Gastrocnemius medialis (tissue), 4 donors: Measurements from ENCODE around the gene GABRE. TPM values are rescaled to one million over a fixed set of nuclear protein-coding genes. Genes with fewer than 3 reads are reported as not detected.

Source experiments
- ATAC-seq, 2 donors: fragments of 150-250 bp; one replicate each; pipeline ENCODE4 v1.9.1; 2016
- DNase-seq, 2 donors: peaks; one replicate each; pipeline ENCODE4 v3.0.0-alpha.2; 2019
- H3K27ac ChIP-seq, 4 donors: fragments of 200-600 bp; sonication (generic); 1 replicate in 1 of 4; 2 replicates in 3 of 4; pipeline ENCODE4 v1.5.1; 2016 to 2018; ENCODE audit warnings: mild to moderate bottlenecking in 2 of 4, moderate library complexity in 1 of 4
- H3K27me3 ChIP-seq, 3 donors: fragments of 200-600 bp; sonication (generic) in 2 of 3; 1 replicate in 1 of 3; 2 replicates in 2 of 3; pipeline versions ENCODE4 v1.5.1 to v1.6.0; 2016 to 2019; ENCODE audit warnings: mild to moderate bottlenecking in 1 of 3, moderate library complexity in 1 of 3
- H3K36me3 ChIP-seq, 2 donors: fragments of 200-600 bp; sonication (generic) in 1 of 2; one replicate each; pipeline ENCODE4 v1.5.1; 2017 to 2018
- H3K4me1 ChIP-seq, 2 donors: fragments of 200-600 bp; sonication (generic) in 1 of 2; one replicate each; pipeline ENCODE4 v1.5.1; 2016 to 2017; ENCODE audit warnings: mild to moderate bottlenecking in 2 of 2
- H3K4me3 ChIP-seq, 4 donors: fragments of 200-600 bp; sonication (generic) in 3 of 4; 1 replicate in 1 of 4; 2 replicates in 3 of 4; pipeline ENCODE4 v1.5.1; 2016 to 2019; ENCODE audit warnings: mild to moderate bottlenecking in 2 of 4
- H3K9me3 ChIP-seq, 3 donors: fragments of 200-600 bp; sonication (generic) in 2 of 3; 1 replicate in 1 of 3; 2 replicates in 2 of 3; pipeline ENCODE4 v1.5.1; 2016 to 2019
- CTCF ChIP-seq, 5 experiments: fragments of 450-650 bp in 3 of 5; fragments of 200-600 bp in 2 of 5; sonication (generic) in 2 of 5; IDR thresholded peaks in 4 of 5; conservative IDR thresholded peaks in 1 of 5; 1 replicate in 4 of 5; 2 replicates in 1 of 5; pipeline ENCODE4 v1.5.1; 2016 to 2019; ENCODE audit warnings: antibody characterized with exemption in 5 of 5, mild to moderate bottlenecking in 3 of 5, moderate library complexity in 3 of 5
- POLR2A ChIP-seq, 2 donors: fragments of 450-650 bp; IDR thresholded peaks; one replicate each; pipeline ENCODE4 v1.6.1; 2017; ENCODE audit warnings: antibody characterized with exemption in 2 of 2, mild to moderate bottlenecking in 2 of 2, moderate library complexity in 2 of 2
- in situ Hi-C, 4 donors: fragments of 200-750 bp; cut with MboI; loops; one replicate each; pipeline versions ENCODE4 v1.15.0 to v1.8.0; 2017; ENCODE audit warnings: low sequenced_read_pairs in 4 of 4
- intact Hi-C: fragments of 100-400 bp; cut with DNase I; formaldehyde crosslinking; loops from one replicate; pipeline ENCODE4 v1.15.1; 2023; ENCODE audit warnings: low total_unique reads
- total RNA-seq, 4 donors: library from RNA; depleted of rRNA; stranded (reverse); fragments of >200 nt; gene quantifications; one replicate each; pipeline versions ENCODE4 v1.1.0 to v1.2.3, GENCODE V29; 2016

Gene GABRE
- total RNA-seq, 4 donors from 2014 or later = 0.26 to 4.8 (median 2.3) TPM

GRCh38 chrX:151985531-151985930, 11.1 kb upstream of the GABRE start:
- in situ Hi-C loops (no loop called here), intact Hi-C loops (no loop called here)
- ATAC-seq (no peak), DNase-seq (no peak)
- no peak for TF ChIP-seq POLR2A (IDR thresholded peaks at IDR 0.05)
- no peak for TF ChIP-seq CTCF (IDR thresholded peaks at IDR 0.05 in 4 of 5, conservative IDR thresholded peaks at IDR 0.05 in 1 of 5)
- Histone ChIP-seq H3K27me3 (no peaks in the 10 kb centered on the region), H3K4me3 (no peak overlapping the region), H3K4me1 (no peaks in the 10 kb centered on the region), H3K36me3 (no peaks in the 10 kb centered on the region), H3K27ac (no peak overlapping the region), H3K9me3 (no peaks in the 10 kb centered on the region)

- Histone ChIP-seq H3K27ac (peak overlapping the region in 2 of 4 donors; percentile 18 to 20), H3K27me3 (no peaks in the 10 kb centered on the region), H3K4me1 (no peaks in the 10 kb centered on the region), H3K9me3 (no peaks in the 10 kb centered on the region), H3K4me3 (no peak overlapping the region), H3K36me3 (no peaks in the 10 kb centered on the region)
- intact Hi-C loops = no loop called here
- no peak for TF ChIP-seq CTCF (IDR thresholded peaks at IDR 0.05 in 4 of 5, conservative IDR thresholded peaks at IDR 0.05 in 1 of 5)
- no peak for TF ChIP-seq POLR2A (IDR thresholded peaks at IDR 0.05)
- ATAC-seq (no peak), DNase-seq (no peak)
- in situ Hi-C loops = no loop called here
These were observed 10.4 kb upstream of the GABRE start for GRCh38 chrX:151984902-151985301.

GRCh38 chrX:151984328-151984727, 9.9 kb upstream of the GABRE start:
- ATAC-seq = peak in 1 of 2 donors; percentile 45

GRCh38 chrX:151983186-151983585, 8.7 kb upstream of the GABRE start:
- no peak for DNase-seq
- in situ Hi-C loops (no loop called here), intact Hi-C loops (no loop called here)
- Histone ChIP-seq H3K36me3 (no peaks in the 10 kb centered on the region), H3K27me3 (no peaks in the 10 kb centered on the region), H3K4me3 (no peak overlapping the region), H3K4me1 (no peaks in the 10 kb centered on the region), H3K27ac (no peak overlapping the region), H3K9me3 (no peaks in the 10 kb centered on the region)
- TF ChIP-seq POLR2A (IDR thresholded peaks at IDR 0.05) (no peak), CTCF (IDR thresholded peaks at IDR 0.05 in 4 of 5, conservative IDR thresholded peaks at IDR 0.05 in 1 of 5) (no peak)
- ATAC-seq = no peak

More at GRCh38 chrX:151984328-151984727, 9.9 kb upstream of the GABRE start:
- TF ChIP-seq CTCF (IDR thresholded peaks at IDR 0.05 in 4 of 5, conservative IDR thresholded peaks at IDR 0.05 in 1 of 5) (no peak), POLR2A (IDR thresholded peaks at IDR 0.05) (no peak)
- Histone ChIP-seq H3K36me3 (no peaks in the 10 kb centered on the region), H3K27me3 (no peaks in the 10 kb centered on the region), H3K9me3 (no peaks in the 10 kb centered on the region), H3K4me3 (no peak overlapping the region), H3K27ac (peak overlapping the region in 2 of 4 donors; percentile 18 to 20), H3K4me1 (no peaks in the 10 kb centered on the region)
- intact Hi-C loops (no loop called here), in situ Hi-C loops (no loop called here)
- DNase-seq = no peak

GRCh38 chrX:151982222-151982621, 7.7 kb upstream of the GABRE start:
- in situ Hi-C loops = no loop called here
- H3K36me3 ChIP-seq = no peaks in the 10 kb centered on the region
- no peak overlapping the region for H3K4me3 ChIP-seq
- intact Hi-C loops = no loop called here
- DNase-seq (no peak), ATAC-seq (no peak)
- H3K4me1 ChIP-seq = no peaks in the 10 kb centered on the region
- no peaks in the 10 kb centered on the region for H3K9me3 ChIP-seq
- TF ChIP-seq POLR2A (IDR thresholded peaks at IDR 0.05) (no peak), CTCF (IDR thresholded peaks at IDR 0.05 in 4 of 5, conservative IDR thresholded peaks at IDR 0.05 in 1 of 5) (no peak)
- H3K27me3 ChIP-seq = no peaks in the 10 kb centered on the region
- H3K27ac ChIP-seq = no peak overlapping the region
